HG03521 (cell line): ENCODE results near the gene PIP5K1B.
A peak's percentile ranks its signal among the peaks of the same experiment; 100 is the strongest.

Experiments
- ATAC-seq: cut with Tn5 transposase; IDR thresholded peaks from one replicate; pipeline ENCODE4 v1.9.1; 2021; ENCODE audit warnings: mild to moderate bottlenecking, moderate library complexity; ENCODE audit not compliant: unreplicated experiment

PIP5K1B gene

DNA sequence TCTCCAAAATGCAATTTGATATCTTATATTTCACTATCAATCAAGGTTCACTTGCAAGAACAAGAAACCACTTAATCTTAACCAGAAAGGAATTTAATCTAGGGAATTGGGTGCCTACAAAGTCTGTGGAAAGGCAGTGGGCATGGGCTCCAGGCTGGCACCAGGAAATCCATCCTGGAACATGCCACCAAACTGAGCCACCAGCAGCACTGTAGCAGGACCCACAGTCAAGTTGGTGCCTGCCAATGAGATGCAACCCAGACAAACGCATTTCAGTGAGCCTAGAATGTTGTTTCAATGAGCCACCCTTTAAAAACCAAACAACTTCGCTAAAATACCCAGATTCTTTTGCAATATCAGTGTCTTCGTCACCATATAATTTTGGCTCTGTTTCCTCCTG is 237.8 kb downstream of the PIP5K1B start:
- ATAC-seq = no peak

DNA sequence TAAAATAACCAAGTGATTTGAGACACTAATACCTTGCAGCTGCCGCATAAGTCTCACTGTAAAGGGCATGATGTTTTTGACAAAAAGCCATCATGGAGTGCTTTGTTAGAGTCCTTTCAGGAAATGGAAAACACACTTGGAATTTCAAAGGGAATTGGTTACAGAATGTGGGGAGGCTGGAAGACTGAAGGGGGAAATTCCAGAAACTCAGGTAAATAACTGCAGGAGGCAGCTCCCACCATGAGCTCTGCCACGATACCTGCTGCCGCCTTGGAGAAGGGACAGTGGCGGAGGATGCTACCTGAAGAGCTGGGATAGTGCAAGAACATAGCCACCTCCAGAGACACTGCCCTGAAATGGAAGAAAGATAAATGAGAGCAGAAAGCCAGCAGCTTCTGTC is 242.0 kb downstream of the PIP5K1B start:
- ATAC-seq = no peak

GRCh38 chr9:68947842-68948569 is 243.0 kb downstream of the PIP5K1B start:
- no peak for ATAC-seq

- ATAC-seq = peak; percentile 35
Observed at GRCh38 chr9:68949271-68950000, 244.4 kb downstream of the PIP5K1B start.

DNA sequence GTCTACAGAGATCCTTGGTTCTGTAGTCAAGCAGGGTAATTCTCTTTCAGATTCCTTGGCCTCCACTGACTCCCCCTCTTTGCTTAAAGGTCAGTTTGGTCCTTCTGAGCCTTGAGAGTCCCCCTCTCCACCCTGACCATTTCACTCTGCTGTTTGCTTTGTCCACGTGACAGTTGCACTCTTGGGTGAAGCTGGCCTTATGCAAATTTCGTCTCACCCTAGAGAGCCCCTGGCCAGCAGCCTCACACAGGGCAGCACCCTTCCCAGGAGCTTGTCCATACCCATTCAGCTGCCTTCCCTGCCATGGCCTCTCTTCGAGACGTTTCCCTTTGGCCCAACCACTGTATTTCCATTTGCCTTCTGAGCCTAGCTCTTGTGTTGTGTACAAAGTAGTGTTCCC is 245.1 kb downstream of the PIP5K1B start:
- no peak for ATAC-seq

- no peak for ATAC-seq
Observed at GRCh38 chr9:68950689-68951088, 245.6 kb downstream of the PIP5K1B start.

DNA sequence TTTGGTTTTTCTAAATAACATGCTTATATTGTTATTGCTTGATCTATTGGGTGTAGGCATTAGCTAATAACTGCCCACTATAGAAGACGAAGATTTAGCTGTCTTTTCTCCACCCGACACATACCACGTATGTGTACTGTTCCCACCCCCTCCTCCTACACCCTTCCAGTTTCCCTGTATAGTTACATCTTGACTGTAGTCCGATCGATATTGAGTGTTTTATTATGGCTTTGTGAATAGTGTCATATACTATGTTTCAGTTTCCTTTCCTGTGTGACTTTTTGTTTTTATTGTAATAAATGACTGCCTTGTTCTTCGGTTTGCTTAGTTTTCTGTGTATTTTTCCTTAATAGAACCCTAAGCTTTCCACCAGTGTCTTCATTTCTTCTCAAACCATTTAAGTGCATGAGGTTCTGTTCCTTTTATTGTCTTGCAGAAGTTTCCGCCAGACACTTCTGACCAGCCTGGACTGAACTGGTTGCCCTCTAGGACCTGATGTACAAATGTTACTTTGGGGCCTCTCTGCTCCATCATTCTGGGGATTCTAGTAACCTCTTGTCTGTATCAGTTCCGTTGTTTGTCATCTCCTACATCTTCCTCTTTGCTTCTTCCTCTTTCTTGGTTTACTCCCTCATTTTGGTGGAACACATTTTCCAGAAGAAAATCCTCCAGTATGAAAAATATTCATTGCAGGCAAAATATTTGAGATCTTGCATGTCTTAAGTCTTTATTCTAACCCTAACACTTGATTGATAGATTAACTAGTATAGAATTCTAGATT is 247.0 kb downstream of the PIP5K1B start:
- ATAC-seq = peak; percentile 42

- no peak for ATAC-seq
Observed at GRCh38 chr9:68953771-68954170, 248.7 kb downstream of the PIP5K1B start.

- ATAC-seq = no peak
Observed at GRCh38 chr9:68955330-68955729, 250.3 kb downstream of the PIP5K1B start.

DNA sequence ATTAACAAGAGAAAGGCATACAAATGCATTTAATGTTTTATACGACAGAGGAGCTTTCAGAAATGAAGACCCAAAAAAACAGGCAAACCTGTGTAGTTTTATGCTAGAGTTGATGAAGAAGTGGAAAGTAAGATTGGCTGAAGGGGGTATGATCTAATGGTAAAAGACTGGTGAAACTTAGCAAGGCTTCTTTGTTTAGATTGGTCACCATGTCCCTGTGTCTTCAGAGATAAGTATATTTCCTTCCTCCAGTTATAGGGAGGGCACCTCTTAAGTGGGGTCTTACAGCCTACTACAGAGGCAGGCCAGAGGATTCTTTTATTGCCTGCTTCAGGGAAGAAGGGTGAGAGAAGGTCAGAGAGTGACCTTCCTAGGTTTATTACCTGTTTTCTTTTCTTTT is 252.4 kb downstream of the PIP5K1B start:
- ATAC-seq = no peak

- ATAC-seq = no peak
Observed at GRCh38 chr9:68961587-68961986, 256.5 kb downstream of the PIP5K1B start.

DNA sequence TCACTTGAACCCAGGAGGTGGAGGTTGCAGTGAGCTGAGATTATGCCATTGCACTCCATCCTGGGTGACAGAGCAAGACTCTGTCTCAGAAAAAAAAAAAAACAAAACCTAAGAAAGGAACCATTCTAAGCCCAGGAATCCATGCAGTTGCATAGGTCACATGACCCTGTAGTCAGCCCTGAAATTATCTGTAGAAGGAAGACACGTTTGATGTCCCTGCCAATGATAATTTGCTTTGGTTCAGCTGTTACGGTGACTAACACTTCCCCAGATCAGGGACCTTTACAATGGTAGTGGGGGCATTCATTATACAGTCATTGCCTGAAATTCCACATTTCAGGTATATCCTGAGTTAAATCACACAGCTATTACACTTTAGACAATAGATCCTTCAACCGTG is 258.4 kb downstream of the PIP5K1B start:
- ATAC-seq = no peak

GRCh38 chr9:68964102-68964541 is 259.1 kb downstream of the PIP5K1B start:
- no peak for ATAC-seq

- no peak for ATAC-seq
Observed at GRCh38 chr9:68964765-68965164, 259.7 kb downstream of the PIP5K1B start.

GRCh38 chr9:68966496-68966944 is 261.5 kb downstream of the PIP5K1B start:
- ATAC-seq = no peak

- ATAC-seq = no peak
Observed at GRCh38 chr9:68967800-68968199, 262.8 kb downstream of the PIP5K1B start.

DNA sequence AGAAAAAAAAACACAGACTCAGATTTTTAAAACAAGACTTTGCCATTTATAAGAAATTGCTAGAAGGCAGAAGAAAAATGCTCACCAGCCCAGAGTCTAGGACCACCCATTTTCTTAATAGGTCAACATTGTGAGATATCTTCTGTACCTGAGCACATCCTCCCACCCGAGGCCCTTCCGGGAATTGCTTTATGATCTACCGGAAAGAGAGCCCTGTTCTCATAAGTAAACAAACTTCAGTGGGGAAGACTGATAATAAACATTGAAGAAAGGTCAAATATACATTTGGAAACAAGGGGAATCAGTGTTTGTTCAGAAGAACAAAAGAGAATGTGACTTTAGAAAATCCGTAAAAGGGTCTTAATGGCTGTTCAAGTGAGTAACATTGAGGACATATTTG is 264.5 kb downstream of the PIP5K1B start:
- no peak for ATAC-seq

DNA sequence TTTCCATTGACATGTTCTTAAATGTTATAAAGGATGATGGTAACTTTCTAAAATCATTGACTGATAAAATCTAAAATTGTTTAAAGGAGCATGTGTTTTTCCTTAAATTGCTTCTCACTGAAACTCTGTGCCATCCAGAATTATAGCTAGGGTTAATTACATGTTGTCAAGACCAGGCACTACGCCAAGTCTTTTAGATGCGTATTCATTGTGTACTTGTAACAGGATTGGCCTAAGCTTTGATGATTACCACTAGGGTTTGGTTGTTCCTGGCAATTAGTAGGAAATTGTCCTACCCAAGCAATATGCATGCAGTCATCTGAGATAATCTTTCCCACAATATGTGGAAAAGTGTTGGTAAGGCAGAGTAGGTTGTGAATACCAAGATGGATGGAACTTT is 265.1 kb downstream of the PIP5K1B start:
- ATAC-seq = no peak

- ATAC-seq = no peak
Observed at GRCh38 chr9:68973619-68974018, 268.6 kb downstream of the PIP5K1B start.

- peak; percentile 85 for ATAC-seq
Observed at GRCh38 chr9:68974431-68974830, 269.4 kb downstream of the PIP5K1B start.

- no peak for ATAC-seq
Observed at GRCh38 chr9:68974901-68975300, 269.9 kb downstream of the PIP5K1B start.
